PC-9 (cell line): ENCODE results near the gene GNA15. TPM values are rescaled to one million over a fixed set of nuclear protein-coding genes. Genes with fewer than 3 reads are reported as not detected.

Source experiments
- BruUV-seq: library from RNA; stranded (reverse); fragments of 400-500 nt; replicated peaks from 2 replicates; lab custom pipeline; 2021; lab: Mats Ljungman, UMichigan
- CTCF ChIA-PET: fragments of 300-600 bp; sonication (Branson Sonifier 250); formaldehyde crosslinking; loops from one replicate; lab custom pipeline; 2022; ENCODE audit warnings: antibody characterized with exemption; lab: Charles Lee
- POLR2A ChIA-PET: fragments of 300-600 bp; sonication (Branson Sonifier 250); formaldehyde crosslinking; loops from one replicate; lab custom pipeline; 2022; ENCODE audit warnings: antibody characterized with exemption; ENCODE audit not compliant: unreplicated experiment; lab: Charles Lee
- DNase-seq, 2 experiments: peaks; one replicate each; pipeline versions ENCODE4 v3.0.0 to v3.0.0-alpha.2; 2015 to 2022; ENCODE audit warnings: mixed read lengths in 1 of 2
- H2AFZ ChIP-seq: fragments of 200-600 bp; sonication (generic); 2 replicates; pipeline ENCODE4 v1.8.1; 2017; ENCODE audit warnings: antibody characterized with exemption
- H3F3A ChIP-seq: fragments of 200-600 bp; sonication (generic); 2 replicates; pipeline ENCODE4 v1.8.1; 2017; ENCODE audit warnings: antibody characterized with exemption, mild to moderate bottlenecking, low read depth; ENCODE audit not compliant: insufficient read depth
- H3K27ac ChIP-seq: fragments of 200-600 bp; sonication (generic); 2 replicates; pipeline ENCODE4 v1.6.1; 2016; ENCODE audit warnings: mixed run types
- H3K27me3 ChIP-seq: fragments of 200-600 bp; sonication (generic); 2 replicates; pipeline ENCODE4 v1.6.1; 2016; ENCODE audit warnings: low read depth, mixed run types; ENCODE audit not compliant: insufficient read depth
- H3K36me3 ChIP-seq: fragments of 200-600 bp; sonication (generic); 2 replicates; pipeline ENCODE4 v1.6.1; 2016; ENCODE audit warnings: low read depth, mixed run types
- H3K4me1 ChIP-seq: fragments of 200-600 bp; sonication (generic); replicated peaks from 2 replicates; pipeline ENCODE4 v1.6.1; 2016; ENCODE audit warnings: mixed run types; ENCODE audit not compliant: insufficient read depth
- H3K4me2 ChIP-seq: fragments of 200-600 bp; sonication (generic); 2 replicates; pipeline ENCODE4 v1.6.1; 2017; ENCODE audit warnings: mixed run types
- H3K4me3 ChIP-seq: fragments of 200-600 bp; sonication (generic); 2 replicates; pipeline ENCODE4 v1.6.1; 2016; ENCODE audit warnings: mixed run types
- H3K79me2 ChIP-seq: fragments of 200-600 bp; sonication (generic); 2 replicates; pipeline ENCODE4 v1.6.1; 2017; ENCODE audit warnings: low read depth, mixed run types
- H3K9me2 ChIP-seq: fragments of 200-600 bp; sonication (generic); 2 replicates; pipeline ENCODE4 v1.8.1; 2017; ENCODE audit warnings: mild to moderate bottlenecking; ENCODE audit not compliant: insufficient read depth
- H3K9me3 ChIP-seq: fragments of 200-600 bp; sonication (generic); 2 replicates; pipeline ENCODE4 v1.8.1; 2016; ENCODE audit warnings: low read depth; ENCODE audit not compliant: insufficient read depth
- H4K20me1 ChIP-seq: fragments of 200-600 bp; sonication (generic); 2 replicates; pipeline ENCODE4 v1.8.1; 2017; ENCODE audit not compliant: insufficient read depth
- CTCF ChIP-seq: fragments of 200-600 bp; sonication (generic); conservative IDR thresholded peaks from 2 replicates; pipeline ENCODE4 v1.6.1; 2017; ENCODE audit warnings: mixed run types, antibody characterized with exemption, mild to moderate bottlenecking, moderate library complexity
- EZH2 ChIP-seq: fragments of 200-600 bp; sonication (generic); IDR thresholded peaks from 2 replicates; pipeline ENCODE4 v1.8.0; 2017; ENCODE audit warnings: antibody characterized with exemption, low read depth
- intact Hi-C: fragments of 100-400 bp; cut with micrococcal nuclease; formaldehyde crosslinking; loops from one replicate; pipeline ENCODE4 v1.10.0; 2022; ENCODE audit not compliant: unreplicated experiment
- total RNA-seq: library from RNA; stranded (reverse); gene quantifications from 2 replicates; pipeline ENCODE4 v1.2.3, GENCODE V29; 2021

Gene GNA15
- total RNA-seq, 1 experiment from 2014 or later: 14.2 TPM

- no peaks in the 10 kb centered on the region for H3K9me3 ChIP-seq
- no peaks in the 10 kb centered on the region for H3F3A ChIP-seq
- DNase-seq: no peak
- no TSS peak for BruUV-seq
- no peaks in the 10 kb centered on the region for H3K9me2 ChIP-seq
- 0 out of 2 replicates have a peak, but pooled peaks cover under 1% of the 10 kb centered on the region for H3K4me1 ChIP-seq
- intact Hi-C loops: no loop called here
- H2AFZ ChIP-seq: no peak overlapping the region
- peaks cover 22% of the 10 kb centered on the region for H3K79me2 ChIP-seq
- H3K27me3 ChIP-seq: no peaks in the 10 kb centered on the region
- POLR2A ChIA-PET: no interaction called here
- H3K4me2 ChIP-seq: no peak overlapping the region
- H3K27ac ChIP-seq: no peak overlapping the region
- no peaks in the 10 kb centered on the region for H3K36me3 ChIP-seq
- TF ChIP-seq EZH2 (no peak), CTCF (no peak)
- H3K4me3 ChIP-seq: no peak overlapping the region
- peaks cover 10% of the 10 kb centered on the region for H4K20me1 ChIP-seq
- CTCF ChIA-PET: no interaction called here
Measured at GRCh38 chr19:3192684-3193083, 56.9 kb downstream of the GNA15 start.

GRCh38 chr19:3193256-3194105, 57.6 kb downstream of the GNA15 start:
- no peaks in the 10 kb centered on the region for H3K27me3 ChIP-seq
- no peaks in the 10 kb centered on the region for H3K9me3 ChIP-seq
- H3F3A ChIP-seq: no peaks in the 10 kb centered on the region
- no peak for TF ChIP-seq EZH2
- TF ChIP-seq CTCF: no peak
- H3K4me1 ChIP-seq: no peaks in the 10 kb centered on the region
- peaks cover 14% of the 10 kb centered on the region for H3K79me2 ChIP-seq
- no peaks in the 10 kb centered on the region for H3K36me3 ChIP-seq
- H3K27ac ChIP-seq: no peak overlapping the region
- CTCF ChIA-PET: no interaction called here
- POLR2A ChIA-PET: no interaction called here
- peaks cover 10% of the 10 kb centered on the region for H4K20me1 ChIP-seq
- H2AFZ ChIP-seq: no peak overlapping the region
- BruUV-seq: no TSS peak
- H3K9me2 ChIP-seq: no peaks in the 10 kb centered on the region
- DNase-seq: no peak
- H3K4me2 ChIP-seq: no peak overlapping the region
- intact Hi-C loops: no loop called here
- no peak overlapping the region for H3K4me3 ChIP-seq

DNA sequence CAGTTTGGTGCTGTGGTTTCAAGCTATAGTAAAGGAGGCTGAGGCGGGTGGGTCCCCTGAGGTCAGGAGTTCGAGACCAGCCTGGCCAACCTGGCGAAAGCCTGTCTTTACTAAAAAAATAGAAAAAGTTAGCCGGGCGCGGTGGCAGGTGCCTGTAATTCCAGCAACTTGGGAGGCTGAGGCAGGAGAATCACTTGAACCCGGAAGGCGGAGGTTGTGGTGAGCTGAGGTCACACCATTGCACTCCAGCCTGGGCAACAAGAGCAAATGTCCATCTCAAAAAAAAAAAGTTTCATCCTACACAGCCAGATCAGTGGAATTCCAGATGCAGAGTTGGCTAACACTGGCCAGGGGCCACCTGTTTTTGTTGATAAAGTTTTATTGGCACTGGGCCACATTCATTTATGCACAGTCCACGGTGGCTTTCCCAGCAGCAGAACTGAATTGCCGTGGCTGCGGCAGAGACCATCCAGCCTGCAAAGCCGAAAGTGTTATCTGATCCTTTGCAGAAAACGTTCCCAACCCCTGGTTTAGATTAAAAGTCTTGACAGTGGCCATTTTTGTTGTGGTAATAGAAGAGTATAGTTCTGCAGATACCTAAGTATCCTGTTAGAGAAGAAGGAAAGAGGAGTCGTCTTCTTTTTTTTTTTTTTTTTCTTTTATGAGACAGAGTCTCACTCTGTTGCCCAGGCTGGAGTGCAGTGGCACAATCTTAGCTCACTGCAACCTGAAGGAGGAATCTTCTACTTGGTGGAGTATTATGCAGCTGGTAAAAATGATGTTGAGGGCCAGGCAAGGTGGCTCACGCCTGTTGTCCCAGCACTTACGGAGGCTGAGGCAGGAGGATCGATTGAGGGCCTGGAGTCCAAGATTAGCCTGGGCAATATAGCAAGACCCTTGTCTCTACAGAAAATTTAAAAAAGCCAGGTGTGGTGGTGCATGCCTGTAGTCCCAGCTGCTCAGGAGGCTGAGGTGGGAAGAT, 58.6 kb downstream of the GNA15 start:
- POLR2A ChIA-PET: no interaction called here
- H3K4me1 ChIP-seq: no peaks in the 10 kb centered on the region
- no peak overlapping the region for H3K4me3 ChIP-seq
- CTCF ChIA-PET: interaction anchor here (0.6 kb wide), 1 partner anchor 69 kb away, joined by 6 read pairs; no protein-coding TSS in a partner anchor
- H3K79me2 ChIP-seq: peaks cover 5% of the 10 kb centered on the region
- H3K27ac ChIP-seq: no peak overlapping the region
- H3K9me2 ChIP-seq: no peaks in the 10 kb centered on the region
- H2AFZ ChIP-seq: no peak overlapping the region
- peaks cover 7% of the 10 kb centered on the region for H4K20me1 ChIP-seq
- no peak overlapping the region for H3K4me2 ChIP-seq
- no peaks in the 10 kb centered on the region for H3K9me3 ChIP-seq
- no peaks in the 10 kb centered on the region for H3K27me3 ChIP-seq
- H3F3A ChIP-seq: no peaks in the 10 kb centered on the region
- TF ChIP-seq CTCF: no peak
- no peak for TF ChIP-seq EZH2
- no peaks in the 10 kb centered on the region for H3K36me3 ChIP-seq
- no peak for DNase-seq
- BruUV-seq: no TSS peak
- intact Hi-C loops: no loop called here
